ENCODE measurements around the gene MUC4.

The MUC4 gene

GRCh38 chr3:195703776-195704175, 108.0 kb downstream of the MUC4 start:
- DNase-seq (ENCODE audit: low read depth in 2 of 3, low spot score in 2 of 3) = no peak

DNA sequence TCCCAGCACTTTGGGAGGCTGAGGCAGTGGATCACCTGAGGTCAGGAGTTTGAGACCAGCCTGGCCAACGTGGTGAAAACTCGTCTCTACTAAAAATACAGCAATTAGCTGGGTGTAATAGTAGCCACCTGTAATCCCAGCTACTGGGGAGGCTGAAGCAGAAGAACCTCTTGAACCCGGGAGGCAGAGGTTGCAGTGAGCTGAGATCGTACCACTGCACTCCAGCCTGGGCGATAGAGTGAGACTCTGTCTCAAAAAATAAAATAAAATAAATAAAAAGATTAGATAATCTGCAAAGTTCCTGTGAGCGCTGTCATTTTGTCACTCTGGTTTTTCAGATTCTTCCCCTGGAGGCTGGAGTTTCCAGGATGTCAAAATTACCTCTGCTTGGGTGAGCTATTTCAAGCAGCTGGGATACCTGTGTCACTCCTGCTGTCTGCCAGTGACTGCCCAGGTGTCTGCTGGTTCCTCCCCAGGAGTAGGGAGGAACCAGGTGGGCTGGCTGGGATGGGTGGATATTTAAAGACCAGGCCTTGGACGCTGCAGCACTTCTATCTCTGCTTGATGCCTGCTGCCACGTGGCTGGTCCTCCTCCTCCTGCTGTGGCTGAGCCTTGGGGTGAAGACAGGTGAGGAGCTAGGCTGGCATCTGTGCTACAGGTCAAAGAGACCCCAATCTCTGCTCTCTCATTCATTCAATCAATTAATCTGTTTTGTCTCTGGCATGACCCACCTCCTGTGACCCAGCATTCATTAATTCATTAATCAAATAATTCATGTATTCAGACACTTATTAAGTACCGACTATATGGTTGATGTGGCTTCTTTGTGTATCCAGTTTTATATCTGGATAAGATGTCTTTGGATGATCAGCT, 110.5 kb downstream of the MUC4 start:
- no peak for DNase-seq (ENCODE audit: low read depth in 2 of 3, low spot score in 2 of 3)

GRCh38 chr3:195700319-195700718, 111.4 kb downstream of the MUC4 start:
- DNase-seq (ENCODE audit: low read depth in 2 of 3, low spot score in 2 of 3) = no peak

GRCh38 chr3:195699860-195700259, 111.9 kb downstream of the MUC4 start:
- no peak for DNase-seq (ENCODE audit: low read depth in 2 of 3, low spot score in 2 of 3)

- DNase-seq (ENCODE audit: low read depth in 2 of 3, low spot score in 2 of 3) = no peak
Observed at GRCh38 chr3:195699388-195699771, 112.3 kb downstream of the MUC4 start.

DNA sequence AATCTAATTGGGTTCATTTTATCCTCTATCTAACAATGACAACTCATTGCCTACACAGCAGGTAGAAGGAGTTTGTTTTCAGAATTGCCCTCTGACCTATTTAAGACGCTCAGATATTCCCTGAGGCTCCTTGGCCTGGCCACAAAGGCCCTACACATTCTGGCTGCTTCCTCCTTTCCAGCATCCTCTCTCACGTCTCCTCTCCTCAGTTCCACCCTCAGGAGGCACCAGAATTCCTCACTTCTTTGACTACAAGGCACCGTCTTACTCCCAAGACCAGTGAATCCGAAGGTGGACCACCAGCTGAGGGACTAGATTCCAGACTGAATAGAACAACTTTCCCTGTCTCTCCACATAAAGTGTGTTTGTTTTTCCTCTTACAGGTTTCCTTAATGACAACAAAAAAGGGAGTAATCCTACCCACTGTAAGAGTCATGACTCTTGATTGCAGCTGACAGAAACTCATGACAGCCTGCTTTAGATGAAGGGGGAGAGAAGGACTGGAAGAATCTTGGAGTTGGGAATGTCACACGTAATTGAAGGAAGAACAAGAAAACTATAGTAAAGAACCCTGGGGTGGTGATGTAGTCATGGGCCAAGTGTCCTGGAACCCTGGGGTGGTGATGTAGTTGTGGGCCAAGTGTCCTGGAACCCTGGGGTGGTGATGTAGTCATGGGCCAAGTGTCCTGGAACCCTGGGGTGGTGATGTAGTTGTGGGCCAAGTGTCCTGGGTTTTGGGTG, 112.9 kb downstream of the MUC4 start:
- no peak for DNase-seq (ENCODE audit: low read depth in 2 of 3, low spot score in 2 of 3)

DNA sequence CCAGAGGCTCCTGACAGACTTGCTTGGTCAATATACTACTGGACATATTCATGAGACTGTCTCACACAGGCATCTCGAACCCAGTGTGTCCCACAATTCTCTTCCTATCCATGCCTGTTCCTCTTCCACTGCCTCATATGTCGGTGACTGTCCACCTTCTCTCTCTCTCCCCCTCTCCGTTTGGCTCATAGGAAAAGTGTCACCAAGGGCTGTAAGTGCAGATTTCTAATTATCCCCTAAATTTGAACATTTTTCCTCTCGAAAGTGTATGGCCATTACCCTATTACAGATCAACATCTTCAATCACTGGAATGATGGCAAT, 113.4 kb downstream of the MUC4 start:
- no peak for DNase-seq (ENCODE audit: low read depth in 2 of 3, low spot score in 2 of 3)

DNA sequence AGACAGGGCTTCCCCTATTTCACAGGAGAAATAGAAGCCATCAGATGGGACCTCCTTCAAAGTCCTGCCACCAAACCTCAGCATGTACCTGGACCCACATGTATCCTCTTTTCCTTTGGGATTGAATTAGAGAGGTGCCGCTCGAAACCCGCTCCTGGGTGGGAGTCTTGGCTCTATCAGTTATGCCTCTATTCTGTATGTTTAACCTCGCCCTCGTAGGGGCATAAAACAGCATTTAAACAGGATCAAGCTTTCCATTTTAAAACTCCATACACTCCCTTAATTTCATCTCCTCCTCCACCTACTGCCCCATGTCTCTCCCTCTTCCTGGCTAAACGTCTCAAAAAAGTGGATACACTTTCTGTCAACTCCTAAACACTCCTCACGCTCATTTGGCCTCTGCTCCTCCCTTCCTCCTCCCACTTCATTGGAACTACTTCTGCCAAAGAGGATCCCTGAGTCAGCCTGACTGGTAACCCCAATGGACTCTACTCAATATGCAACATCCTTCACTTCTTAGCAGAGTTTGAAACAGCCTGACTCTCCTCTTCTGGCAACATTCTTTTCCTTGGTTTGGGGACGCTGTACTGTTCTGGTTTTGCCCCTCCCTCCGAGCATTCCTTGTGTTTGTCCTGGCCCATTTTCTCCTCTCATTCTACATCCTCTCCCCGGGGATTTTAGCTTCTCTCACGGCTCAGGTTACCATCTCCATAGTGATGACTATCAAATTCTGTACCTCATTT, 114.0 kb downstream of the MUC4 start:
- DNase-seq (ENCODE audit: low read depth in 2 of 3, low spot score in 2 of 3) = no peak

Data from activated CD8-positive, alpha-beta memory T cell treated with anti-CD3 and anti-CD28 coated beads for 48 hours (primary cell).